ENCODE data around the gene TANGO6. TPM values are rescaled to one million over a fixed set of nuclear protein-coding genes. Genes with fewer than 3 reads are reported as not detected.
A peak's percentile ranks its signal among the peaks of the same experiment; 100 is the strongest.
"Not testable (repeated sequence)": the region's sequence is repeated elsewhere in the genome, so short reads cannot be mapped to it uniquely, and the experiment has no call there.

Gene TANGO6
- total RNA-seq, 2 experiments from 2014 or later: 17.1 to 18.1 TPM

DNA sequence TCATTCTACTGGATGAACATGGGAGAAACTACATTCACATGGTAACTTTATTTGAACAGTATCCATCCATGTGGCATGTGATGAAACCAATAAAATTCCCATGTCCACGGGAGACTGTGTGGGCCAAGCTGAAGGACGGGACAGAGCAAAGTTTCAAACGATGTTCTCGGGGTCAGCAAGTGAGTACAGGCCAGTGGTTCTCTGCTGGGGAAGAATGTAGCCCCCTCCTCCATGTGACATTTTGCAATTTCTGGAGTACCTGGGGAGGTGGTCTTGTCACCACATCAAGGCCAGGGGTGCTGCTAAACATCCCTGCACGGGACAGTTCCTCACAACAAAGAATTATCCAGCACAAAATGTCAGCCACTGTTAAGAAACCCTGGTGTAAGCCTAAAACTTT lies 7.4 kb upstream of the TANGO6 start:
- Mint-ChIP-seq H3K27me3 (peaks cover 4% of the 10 kb centered on the region), H3K4me1 (ENCODE audit: low read depth) (no peaks in the 10 kb centered on the region), H3K9me3 (no peaks in the 10 kb centered on the region), H3K27ac (no peak overlapping the region), H3K36me3 (ENCODE audit: low read depth) (no peaks in the 10 kb centered on the region), H3K4me3 (no peak overlapping the region)
- DNase-seq (no peak), ATAC-seq (ENCODE audit: poor library complexity) (no peak)
- no peak overlapping the region for H3K27ac ChIP-seq (ENCODE audit: low read depth in 1 of 2, low read length in 2 of 2)
- no peaks in the 10 kb centered on the region for H3K4me1 ChIP-seq (ENCODE audit: insufficient read depth, low read length)
- H3K36me3 ChIP-seq (ENCODE audit: insufficient read depth, low read length): no peaks in the 10 kb centered on the region
- CTCF ChIA-PET: no interaction called here
- POLR2A ChIA-PET: no interaction called here
- intact Hi-C loops (cut with DNase I, micrococcal nuclease): no loop called here
- no peak for TF ChIP-seq CTCF (IDR thresholded peaks at IDR 0.05)
- H3K9me3 ChIP-seq (ENCODE audit: control insufficient read depth in 1 of 2, insufficient read depth in 1 of 2, low read length in 2 of 2): no peaks in the 10 kb centered on the region
- no peaks in the 10 kb centered on the region for H3K27me3 ChIP-seq (ENCODE audit: control insufficient read depth in 1 of 2, insufficient read depth in 2 of 2, low read length in 2 of 2)
- H3K4me3 ChIP-seq (ENCODE audit: low read length): no peak overlapping the region

GRCh38 chr16:68839831-68840230 lies 3.5 kb upstream of the TANGO6 start:
- Mint-ChIP-seq H3K9me3 (no peaks in the 10 kb centered on the region), H3K36me3 (ENCODE audit: low read depth) (no peaks in the 10 kb centered on the region), H3K4me3 (no peak overlapping the region), H3K27me3 (no peaks in the 10 kb centered on the region), H3K27ac (no peak overlapping the region), H3K4me1 (ENCODE audit: low read depth) (peaks cover 15% of the 10 kb centered on the region)
- ChIA-PET POLR2A (no interaction called here), CTCF (interaction anchor here (1.4 kb wide), 1 partner anchor 311 kb away, joined by 3 read pairs; no protein-coding TSS in a partner anchor)
- DNase-seq (no peak), ATAC-seq (ENCODE audit: poor library complexity) (no peak)
- TF ChIP-seq CTCF (IDR thresholded peaks at IDR 0.05): no peak
- intact Hi-C loops (cut with DNase I, micrococcal nuclease): loop anchor here in 1 of 2 experiments (5.0 kb wide), 3 partner anchors 467 to 598 kb away; partner anchors contain the start of gene TERF2
- Histone ChIP-seq H3K27me3 (ENCODE audit: control insufficient read depth in 1 of 2, insufficient read depth in 2 of 2, low read length in 2 of 2) (no peaks in the 10 kb centered on the region), H3K36me3 (ENCODE audit: insufficient read depth, low read length) (no peaks in the 10 kb centered on the region), H3K4me3 (ENCODE audit: low read length) (no peak overlapping the region), H3K4me1 (ENCODE audit: insufficient read depth, low read length) (peaks cover 11% of the 10 kb centered on the region), H3K9me3 (ENCODE audit: control insufficient read depth in 1 of 2, insufficient read depth in 1 of 2, low read length in 2 of 2) (no peaks in the 10 kb centered on the region), H3K27ac (ENCODE audit: low read depth in 1 of 2, low read length in 2 of 2) (no peak overlapping the region)

GRCh38 chr16:68842964-68843481 lies 308 bp upstream of the TANGO6 start:
- H3K9me3 ChIP-seq (ENCODE audit: control insufficient read depth in 1 of 2, insufficient read depth in 1 of 2, low read length in 2 of 2); H3K27me3 Mint-ChIP-seq; ATAC-seq (ENCODE audit: poor library complexity); H3K9me3 Mint-ChIP-seq; H3K36me3 ChIP-seq (ENCODE audit: insufficient read depth, low read length); H3K36me3 Mint-ChIP-seq (ENCODE audit: low read depth); H3K27me3 ChIP-seq (ENCODE audit: control insufficient read depth in 1 of 2, insufficient read depth in 2 of 2, low read length in 2 of 2): not testable (repeated sequence)
- intact Hi-C loops (cut with DNase I, micrococcal nuclease): loop anchor here (1.0 to 5.0 kb wide), 6 partner anchors 290 to 601 kb away; partner anchors contain the start of genes CHTF8 (in 1 of the 2), TERF2 (in 1 of the 2) and UTP4 (in 1 of the 2)
- Mint-ChIP-seq H3K4me3 (peak overlapping the region; percentile 94), H3K4me1 (ENCODE audit: low read depth) (peaks cover 26% of the 10 kb centered on the region), H3K27ac (peak overlapping the region; percentile 60)
- POLR2A ChIA-PET: interaction anchor here (0.9 to 1.9 kb wide), 4 partner anchors 9 to 290 kb away, joined by 5 to 6 read pairs (median 6); no protein-coding TSS in a partner anchor
- Histone ChIP-seq H3K27ac (ENCODE audit: low read depth in 1 of 2, low read length in 2 of 2) (peak overlapping the region; percentile 55 to 68), H3K4me1 (ENCODE audit: insufficient read depth, low read length) (peaks cover 28% of the 10 kb centered on the region), H3K4me3 (ENCODE audit: low read length) (peak overlapping the region; percentile 82)
- DNase-seq: peak in 2 of 14 experiments; percentile 1 to 6
- CTCF ChIA-PET: interaction anchor here (1.6 kb wide), 1 partner anchor 322 kb away, joined by 5 read pairs; no protein-coding TSS in a partner anchor
